Glomerular visceral epithelial cell (primary cell): ENCODE data around the gene PLEKHA1.
A peak's percentile ranks its signal among the peaks of the same experiment; 100 is the strongest.

Experiments used
- DNase-seq: peaks from one replicate; pipeline ENCODE4 v3.0.0-alpha.2; 2016; ENCODE audit errors: extremely low spot score

The PLEKHA1 gene

DNA sequence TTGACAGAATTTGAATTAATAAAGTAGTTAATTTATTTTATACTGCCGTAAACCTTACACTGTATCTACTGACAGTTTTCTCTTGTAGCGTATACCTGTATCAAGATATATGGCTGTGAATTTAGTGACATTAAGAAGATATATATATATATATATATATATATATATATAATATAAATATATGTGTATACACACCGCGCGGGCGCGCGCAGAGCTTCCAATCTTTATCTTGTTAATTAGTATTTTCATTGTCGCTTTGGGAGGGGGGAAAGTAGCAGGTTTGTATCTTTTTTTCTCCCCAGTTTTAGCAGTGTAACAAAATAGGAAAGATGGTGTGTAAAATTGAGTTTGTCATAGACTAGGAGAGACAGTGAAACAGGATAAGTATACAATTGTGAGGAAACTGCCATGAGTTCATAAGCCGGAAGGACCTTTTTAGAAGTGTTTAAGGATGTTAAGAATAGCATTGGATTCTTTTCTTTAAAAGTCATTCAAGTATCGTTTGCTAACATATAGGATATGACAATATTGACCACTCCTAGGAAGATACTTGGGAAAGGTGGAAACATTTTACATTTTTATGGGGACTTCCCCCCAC, 2.0 kb downstream of the PLEKHA1 start:
- no peak for DNase-seq

DNA sequence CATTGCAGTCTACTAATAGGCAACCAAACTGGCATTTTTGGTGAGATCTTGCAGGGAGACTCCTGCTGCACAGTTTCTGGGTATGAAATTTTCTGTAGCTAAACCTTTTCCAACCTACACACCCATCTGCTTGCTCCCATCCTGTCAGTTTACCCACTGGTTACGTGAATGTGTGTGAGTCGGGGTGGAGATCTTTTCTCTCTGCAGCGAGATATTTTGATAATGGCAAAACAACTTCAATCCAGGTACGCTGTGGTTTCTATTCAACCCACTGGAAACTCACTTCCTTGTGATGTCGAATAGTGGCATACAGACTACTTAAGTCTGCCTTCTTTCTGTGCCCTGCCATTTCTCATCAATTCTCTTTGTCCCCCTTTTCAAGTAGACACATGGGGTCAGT, 4.5 kb downstream of the PLEKHA1 start:
- DNase-seq, result no peak

- DNase-seq, result no peak
Observed at GRCh38 chr10:122379537-122379936, 5.0 kb downstream of the PLEKHA1 start.

DNA sequence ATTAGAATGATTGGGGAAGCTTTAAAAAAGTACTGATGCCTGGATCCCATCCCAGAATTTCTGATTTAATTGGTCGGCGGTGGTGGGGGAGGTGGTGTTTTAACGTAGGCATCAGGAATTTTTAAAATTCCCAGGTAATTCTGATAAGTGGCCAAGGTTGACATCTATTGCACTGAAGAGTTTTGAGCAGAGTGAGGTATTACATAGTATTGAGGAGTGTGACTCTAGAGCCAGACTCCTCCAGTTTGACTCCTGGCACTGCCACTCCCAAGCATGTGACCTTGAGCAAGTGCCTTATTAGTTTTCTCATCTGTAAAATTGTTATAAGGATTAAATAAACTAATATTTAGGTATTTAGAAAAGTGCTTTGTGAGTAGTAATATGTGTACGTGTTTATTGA, 6.2 kb downstream of the PLEKHA1 start:
- no peak for DNase-seq

DNA sequence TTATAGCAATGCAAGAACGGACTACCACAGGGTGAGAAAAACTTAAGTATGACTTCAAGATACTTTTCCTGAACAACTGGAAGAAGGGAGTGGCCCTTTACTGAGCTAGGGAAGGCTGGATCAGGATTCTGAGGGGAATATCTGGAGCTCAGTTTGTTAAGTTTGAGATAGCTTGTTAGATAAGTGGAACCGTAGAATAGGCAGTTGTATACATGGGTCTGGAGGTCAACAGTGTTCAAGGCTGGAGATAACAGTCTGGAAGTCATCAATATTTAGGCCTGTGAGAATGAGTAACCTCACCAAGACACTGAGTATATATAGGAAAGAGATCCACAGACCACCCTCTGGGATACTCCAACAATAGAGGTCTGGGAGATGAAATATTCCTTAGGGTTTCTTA, 7.2 kb downstream of the PLEKHA1 start:
- DNase-seq, result no peak

GRCh38 chr10:122386514-122386913, 12.0 kb downstream of the PLEKHA1 start:
- DNase-seq, result no peak

DNA sequence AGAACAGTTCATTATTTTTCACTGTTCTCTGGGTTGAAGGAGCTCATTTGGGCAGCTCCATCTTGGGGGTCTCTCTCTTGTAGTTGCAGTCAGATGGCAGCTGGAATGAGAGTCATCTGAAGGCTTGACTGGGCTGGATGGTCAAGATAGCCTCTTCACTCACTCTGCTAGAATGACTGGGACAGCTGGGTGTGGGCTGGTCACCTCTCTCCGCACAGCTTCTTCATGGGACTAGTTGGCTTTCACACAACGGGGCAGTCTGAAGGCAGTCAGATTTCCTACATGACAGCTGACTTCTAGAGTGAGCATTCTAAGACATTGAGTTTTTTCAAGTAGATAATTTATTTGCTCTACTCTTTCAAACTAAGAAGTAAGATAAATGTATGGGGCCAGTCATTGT, 13.1 kb downstream of the PLEKHA1 start:
- DNase-seq, result no peak

GRCh38 chr10:122388287-122388997, 13.9 kb downstream of the PLEKHA1 start:
- DNase-seq, result no peak

DNA sequence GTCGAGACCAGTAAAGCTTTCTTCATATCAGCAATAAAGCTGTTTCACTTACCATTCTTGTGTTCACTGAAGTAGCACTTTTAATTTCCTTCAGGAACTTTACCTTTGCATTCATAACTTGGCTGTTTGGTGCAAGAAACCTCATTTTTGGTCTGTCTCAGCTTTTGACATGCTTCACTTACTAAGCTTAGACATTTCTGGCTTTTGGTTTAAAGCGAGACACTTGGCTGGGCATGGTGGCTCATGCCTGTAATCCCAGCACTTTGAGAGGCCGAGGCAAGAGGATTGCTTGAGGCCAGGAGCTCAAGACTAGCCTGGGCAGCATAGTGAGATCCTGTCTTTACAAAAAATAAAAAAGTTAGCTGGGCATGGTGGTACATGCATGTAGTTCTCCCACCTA, 15.8 kb downstream of the PLEKHA1 start:
- peak; percentile 15 for DNase-seq

DNA sequence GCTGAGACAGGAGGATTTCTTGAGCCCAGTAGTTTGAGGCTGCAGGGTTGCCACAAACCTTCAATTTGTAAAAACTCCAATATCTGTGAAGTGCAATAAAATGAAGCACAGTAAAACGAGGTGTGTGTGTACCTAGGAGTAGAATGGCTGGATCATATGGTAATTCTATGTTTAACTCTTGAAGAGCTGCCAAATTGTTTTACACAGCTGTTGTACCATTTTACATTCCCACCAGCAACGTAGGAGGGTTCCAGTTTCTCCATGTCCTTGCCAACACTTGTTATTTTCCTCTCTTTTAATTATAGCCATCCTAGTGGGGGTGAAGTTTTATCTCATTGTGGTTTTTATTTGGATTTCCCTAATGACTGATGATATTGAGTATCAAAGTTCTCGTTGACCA, 16.2 kb downstream of the PLEKHA1 start:
- no peak for DNase-seq

DNA sequence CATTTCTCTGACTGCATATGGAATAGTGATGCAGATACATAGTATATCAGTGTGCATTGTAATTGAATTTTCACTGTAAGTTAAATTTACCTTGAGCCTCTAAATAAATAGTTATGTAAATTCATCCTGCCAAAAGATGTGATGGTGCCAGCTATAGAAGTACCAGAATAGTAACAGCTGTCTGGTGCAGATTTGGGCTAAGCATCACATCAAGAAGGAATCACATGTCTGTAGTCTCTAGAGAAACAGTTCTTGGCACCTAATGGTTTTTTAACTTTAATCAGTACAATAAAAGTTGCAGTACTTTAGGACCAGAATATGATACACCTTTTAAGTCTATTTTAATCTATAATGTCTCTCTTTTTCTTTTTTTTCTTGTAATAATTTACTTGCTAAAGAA, 17.4 kb downstream of the PLEKHA1 start:
- DNase-seq, result no peak

GRCh38 chr10:122392835-122393234, 18.3 kb downstream of the PLEKHA1 start:
- no peak for DNase-seq

- no peak for DNase-seq
Observed at GRCh38 chr10:122393288-122393687, 18.8 kb downstream of the PLEKHA1 start.

GRCh38 chr10:122402548-122403131, 28.1 kb downstream of the PLEKHA1 start:
- no peak for DNase-seq

GRCh38 chr10:122404576-122404975, 30.1 kb downstream of the PLEKHA1 start:
- DNase-seq, result no peak

- DNase-seq, result no peak
Observed at GRCh38 chr10:122407375-122408125, 33.0 kb downstream of the PLEKHA1 start.

DNA sequence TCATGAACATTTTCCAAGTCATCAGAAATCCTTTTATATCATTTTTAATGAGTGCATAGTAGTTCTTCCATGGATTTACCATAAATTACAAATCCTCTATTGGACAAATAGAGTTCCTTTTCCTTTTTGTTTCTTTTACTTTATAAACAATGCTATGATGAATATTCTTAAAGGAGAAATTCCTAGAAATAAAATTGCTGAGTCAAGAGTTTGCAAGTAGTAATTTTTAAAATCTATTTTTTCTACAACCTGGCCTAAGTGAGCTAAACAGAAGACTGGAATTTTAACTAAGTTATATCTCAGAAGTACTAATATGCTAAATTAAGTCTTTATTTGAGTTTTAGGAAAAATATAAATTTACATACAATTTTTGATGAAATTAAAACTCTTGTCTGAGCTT, 38.8 kb downstream of the PLEKHA1 start:
- DNase-seq, result no peak

GRCh38 chr10:122417667-122418066, 43.2 kb downstream of the PLEKHA1 start:
- DNase-seq, result no peak

GRCh38 chr10:122419016-122419415, 44.5 kb downstream of the PLEKHA1 start:
- no peak for DNase-seq

- no peak for DNase-seq
Observed at GRCh38 chr10:122419876-122420623, 45.5 kb downstream of the PLEKHA1 start.

GRCh38 chr10:122420624-122421007, 46.1 kb downstream of the PLEKHA1 start:
- DNase-seq, result no peak

GRCh38 chr10:122421054-122421625, 46.6 kb downstream of the PLEKHA1 start:
- no peak for DNase-seq
